ENCODE data around the gene RABEP1.

Gene RABEP1

DNA sequence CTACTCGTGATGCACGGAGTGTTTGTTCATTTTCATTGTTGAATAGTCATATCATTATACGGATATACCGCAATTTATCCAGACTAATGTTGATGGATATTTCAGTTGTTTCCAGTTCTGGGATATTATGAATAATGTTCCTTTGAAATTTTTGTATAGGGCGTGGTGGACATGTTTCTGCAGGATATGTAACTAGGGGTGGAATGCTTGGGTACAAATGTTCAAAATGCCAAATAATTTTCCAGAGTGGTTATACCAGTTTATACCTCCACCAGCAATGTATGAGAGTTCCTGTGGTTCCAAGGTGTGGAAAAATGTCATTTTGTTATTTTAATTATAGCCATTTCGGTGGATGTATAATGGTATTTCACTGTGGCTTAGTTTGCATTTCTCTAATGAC is 83.7 kb downstream of the RABEP1 start:
- no peak for DNase-seq

DNA sequence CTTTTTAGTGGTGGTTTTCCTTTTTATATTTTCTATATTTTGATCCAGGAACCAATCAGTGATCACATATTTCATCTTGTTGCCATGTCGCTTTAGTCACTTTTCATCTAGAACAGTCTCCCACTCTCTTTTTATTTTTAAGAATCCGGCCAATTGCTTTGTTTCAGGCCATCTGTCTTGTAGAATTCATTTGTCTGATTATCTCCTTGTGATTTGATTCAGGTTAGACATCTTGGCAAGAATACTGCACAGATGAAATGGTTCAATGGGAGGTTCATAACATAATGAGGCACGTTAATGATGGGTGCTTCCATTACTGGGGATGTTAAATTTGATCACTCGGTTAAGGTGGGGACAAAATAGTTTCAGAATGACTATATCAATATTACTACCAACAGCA is 88.3 kb downstream of the RABEP1 start:
- DNase-seq = no peak

- no peak for DNase-seq
Measured at GRCh38 chr17:5373112-5373511, 91.0 kb downstream of the RABEP1 start.

- DNase-seq = no peak
Measured at GRCh38 chr17:5378566-5379207, 96.6 kb downstream of the RABEP1 start.

- DNase-seq = no peak
Measured at GRCh38 chr17:5379351-5380107, 97.4 kb downstream of the RABEP1 start.

- DNase-seq = no peak
Measured at GRCh38 chr17:5380491-5381135, 98.5 kb downstream of the RABEP1 start.

DNA sequence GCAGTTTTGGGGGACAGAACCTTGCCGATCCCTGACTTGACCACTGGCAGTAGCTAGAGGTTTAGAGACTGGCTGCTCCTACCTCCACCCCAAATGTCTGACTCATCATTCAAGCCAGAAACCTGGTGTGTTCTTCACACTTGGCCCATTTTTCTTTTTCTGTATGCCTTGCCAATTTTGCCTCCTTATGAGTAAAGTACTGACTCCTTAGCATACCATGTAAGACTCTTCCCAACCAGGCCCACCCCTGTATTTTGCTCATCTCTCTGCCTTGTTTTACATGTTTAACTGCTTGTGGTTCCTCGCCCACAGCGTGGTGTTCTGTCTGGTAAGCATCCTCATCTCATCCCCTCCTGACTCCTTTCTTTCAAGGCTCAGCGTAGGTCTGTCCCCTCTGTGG is 99.5 kb downstream of the RABEP1 start:
- no peak for DNase-seq

- DNase-seq = no peak
Measured at GRCh38 chr17:5391678-5392077, 109.6 kb downstream of the RABEP1 start.

- no peak for DNase-seq
Measured at GRCh38 chr17:5396612-5397011, 114.5 kb downstream of the RABEP1 start.

- DNase-seq = no peak
Measured at GRCh38 chr17:5399767-5400166, 117.7 kb downstream of the RABEP1 start.

- DNase-seq = no peak
Measured at GRCh38 chr17:5405400-5405799, 123.3 kb downstream of the RABEP1 start.

- no peak for DNase-seq
Measured at GRCh38 chr17:5408186-5408585, 126.1 kb downstream of the RABEP1 start.

- DNase-seq = no peak
Measured at GRCh38 chr17:5410594-5411272, 128.6 kb downstream of the RABEP1 start.

GRCh38 chr17:5413682-5414081 is 131.6 kb downstream of the RABEP1 start:
- no peak for DNase-seq

GRCh38 chr17:5416901-5417300 is 134.8 kb downstream of the RABEP1 start:
- DNase-seq = peak; percentile 1

DNA sequence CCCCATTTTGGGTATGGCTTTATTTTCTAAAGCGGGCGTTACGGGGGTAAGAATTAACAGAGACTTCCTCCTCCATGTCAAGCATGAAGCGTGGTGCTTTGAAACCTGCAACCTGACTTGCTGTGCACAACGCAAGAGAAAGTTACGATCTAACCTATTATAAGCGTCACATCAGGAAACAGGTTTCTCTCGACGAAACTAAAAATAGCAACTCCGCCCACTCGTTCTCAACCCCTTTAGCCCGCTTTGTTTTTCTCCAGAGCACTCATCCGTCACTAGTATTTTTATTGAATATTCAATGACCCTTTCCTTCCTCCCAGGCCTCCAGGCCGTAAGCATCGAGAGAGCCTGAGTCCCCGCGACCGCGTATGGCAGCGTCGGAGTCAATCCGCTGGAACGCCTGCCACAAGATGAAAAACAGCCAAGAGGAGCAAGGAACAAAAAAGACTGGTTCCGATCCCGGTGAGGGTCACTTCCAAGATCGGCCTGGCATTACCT is 136.8 kb downstream of the RABEP1 start:
- DNase-seq = no peak

DNA sequence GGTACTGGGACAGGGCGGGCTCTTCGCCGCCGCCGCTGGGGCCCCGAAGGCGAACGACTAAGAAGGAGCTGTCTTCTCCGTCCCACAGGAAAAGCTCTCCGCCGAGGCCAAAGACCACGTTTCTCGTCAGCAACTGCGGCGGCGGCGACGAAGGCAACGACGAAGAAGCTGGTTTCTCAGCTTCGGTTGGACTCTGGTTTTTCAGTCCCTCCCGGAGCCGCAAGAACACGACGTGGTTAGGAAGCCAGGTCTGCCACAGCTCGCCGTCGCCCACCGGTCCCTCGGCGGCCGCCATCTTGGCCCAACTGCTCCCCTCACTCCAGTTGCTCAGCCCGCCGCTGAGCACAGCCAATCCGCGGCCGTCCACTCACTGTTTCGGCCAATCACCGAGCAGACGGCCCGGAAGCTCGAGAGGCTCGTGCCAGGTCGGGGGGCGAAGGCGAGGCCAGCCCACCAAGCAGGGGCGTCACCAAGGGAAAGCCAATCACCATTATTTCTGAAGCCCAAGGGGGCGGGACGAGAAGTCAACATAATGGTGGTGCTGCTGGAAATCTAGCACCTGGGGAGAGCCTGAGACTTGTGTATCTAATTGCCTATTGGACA is 137.4 kb downstream of the RABEP1 start, which contains the start of gene NUP88:
NUP88 (minus strand) TSS at position 307 of the 603 bp plus-strand sequence; CDS start at position 295, 12 bp downstream.
- peak; percentile 82 for DNase-seq

DNA sequence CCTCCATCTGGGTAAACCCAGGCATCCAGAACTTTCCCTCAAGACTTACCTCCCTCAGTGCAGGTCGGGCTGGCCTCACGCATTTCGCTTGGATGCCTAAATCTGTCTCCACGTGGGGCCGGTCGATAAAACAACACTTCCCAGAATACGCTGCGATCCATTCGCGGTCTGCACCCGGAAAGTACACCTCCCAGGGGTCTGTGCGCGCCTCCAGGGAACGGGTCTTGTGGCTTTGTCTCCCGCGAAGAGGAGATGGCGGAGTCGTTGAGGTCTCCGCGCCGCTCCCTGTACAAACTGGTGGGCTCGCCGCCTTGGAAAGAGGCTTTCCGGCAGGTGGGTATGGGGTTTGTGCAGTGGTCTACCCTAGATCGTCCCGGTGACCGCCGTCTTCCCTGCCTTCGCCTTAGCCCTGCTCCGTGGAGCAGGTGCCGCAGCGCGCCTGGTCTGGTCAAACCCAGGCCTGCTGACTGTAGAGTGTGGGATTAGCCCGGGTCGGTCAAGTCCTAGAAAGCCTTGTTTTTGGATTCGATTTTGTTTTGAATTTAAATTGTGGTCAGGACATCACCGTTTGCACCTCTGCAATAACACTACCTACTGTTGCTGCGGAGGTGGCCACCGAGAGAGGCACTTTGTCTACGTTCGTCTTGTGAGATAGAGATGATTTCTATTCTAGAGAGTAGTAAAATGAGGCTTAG is 138.0 kb downstream of the RABEP1 start, which contains the start of gene RPAIN:
RPAIN (plus strand) TSS at position 224 of the 695 bp plus-strand sequence; CDS start at position 253, 29 bp downstream.
- peak; percentile 63 for DNase-seq

DNA sequence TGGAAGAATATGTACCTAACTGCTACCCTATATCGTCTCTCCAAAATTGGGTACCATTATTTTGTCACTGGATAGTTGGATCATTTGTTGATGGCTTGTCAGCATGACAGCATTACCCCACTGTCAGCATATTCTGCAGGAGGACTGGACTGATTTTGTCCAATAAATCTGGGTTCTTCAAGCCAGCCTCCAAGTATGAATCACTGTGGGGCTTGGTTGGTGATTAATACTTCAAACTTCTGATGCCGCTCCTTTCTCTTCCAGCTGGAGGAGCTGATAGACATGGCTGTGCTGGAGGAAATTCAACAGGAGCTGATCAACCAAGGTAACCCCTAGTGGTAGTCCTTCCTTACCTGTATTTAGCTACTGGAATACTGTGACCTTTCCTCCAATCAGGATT is 140.4 kb downstream of the RABEP1 start:
- DNase-seq = no peak

- DNase-seq = no peak
Measured at GRCh38 chr17:5424909-5425308, 142.8 kb downstream of the RABEP1 start.

GRCh38 chr17:5425826-5426225 is 143.7 kb downstream of the RABEP1 start:
- no peak for DNase-seq

Data from COR-L47 (cell line).